SW480 (cell line): Measurements from ENCODE around the gene NEUROD2.
A peak's percentile ranks its signal among the peaks of the same experiment; 100 is the strongest.

Source experiments
- DNase-seq: peaks from one replicate; pipeline ENCODE4 v3.0.0-alpha.2; 2016; ENCODE audit warnings: low spot score

NEUROD2 gene

DNA sequence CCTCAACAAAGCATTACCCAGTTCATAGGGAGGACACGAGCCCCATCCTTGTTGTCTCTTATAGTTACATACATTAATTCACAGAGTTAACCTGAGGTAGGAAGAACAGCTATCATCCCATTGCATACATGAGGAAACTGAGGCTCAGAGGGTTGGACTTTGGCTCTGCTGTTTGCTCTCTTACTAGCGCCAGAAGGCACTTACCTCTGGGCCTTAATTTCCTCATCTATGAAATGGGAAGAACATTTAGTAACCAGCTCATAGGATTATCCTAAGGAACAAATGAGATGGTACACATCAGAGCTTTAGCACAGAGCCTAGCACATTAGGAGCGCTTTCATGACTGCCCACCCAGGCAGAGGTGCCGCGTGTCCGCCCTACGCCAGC is 27.6 kb downstream of the NEUROD2 start:
- DNase-seq = no peak

DNA sequence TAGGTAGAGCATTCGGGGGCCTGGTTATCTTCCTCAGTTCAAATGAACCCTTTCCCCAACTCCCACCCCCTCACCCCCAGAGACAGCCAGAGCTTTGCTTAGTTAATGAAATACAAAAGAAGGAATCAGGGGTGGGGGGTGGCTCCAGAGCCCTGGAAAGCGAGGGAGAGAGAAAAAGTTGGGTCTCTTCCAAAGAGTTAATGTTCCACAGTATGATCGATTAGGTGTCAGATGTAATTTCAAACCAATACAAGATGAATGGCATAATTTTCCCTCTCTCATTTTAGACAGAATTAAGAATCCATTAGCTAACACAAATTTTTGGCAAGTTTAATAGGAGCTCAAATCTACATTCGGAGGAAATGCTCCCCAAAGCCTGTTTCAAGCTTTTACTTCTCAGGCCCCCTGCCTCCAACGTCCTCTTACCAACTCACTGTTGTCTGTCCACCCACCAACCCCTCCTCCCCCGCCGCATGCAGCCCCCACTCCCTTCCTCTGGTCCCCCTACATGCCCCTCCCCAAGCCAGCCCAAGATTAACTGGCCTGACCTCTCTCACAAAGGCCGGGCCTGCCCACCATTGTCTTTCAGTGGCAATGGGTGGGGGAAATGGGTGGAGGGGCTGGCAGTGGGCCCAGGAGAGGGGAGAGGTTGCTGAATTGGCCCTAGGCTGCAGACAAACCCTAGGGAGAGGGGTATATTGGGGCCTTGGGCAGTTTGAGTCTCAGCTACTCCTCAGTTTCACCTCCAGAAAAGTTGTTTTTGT is 28.2 kb downstream of the NEUROD2 start:
- no peak for DNase-seq

DNA sequence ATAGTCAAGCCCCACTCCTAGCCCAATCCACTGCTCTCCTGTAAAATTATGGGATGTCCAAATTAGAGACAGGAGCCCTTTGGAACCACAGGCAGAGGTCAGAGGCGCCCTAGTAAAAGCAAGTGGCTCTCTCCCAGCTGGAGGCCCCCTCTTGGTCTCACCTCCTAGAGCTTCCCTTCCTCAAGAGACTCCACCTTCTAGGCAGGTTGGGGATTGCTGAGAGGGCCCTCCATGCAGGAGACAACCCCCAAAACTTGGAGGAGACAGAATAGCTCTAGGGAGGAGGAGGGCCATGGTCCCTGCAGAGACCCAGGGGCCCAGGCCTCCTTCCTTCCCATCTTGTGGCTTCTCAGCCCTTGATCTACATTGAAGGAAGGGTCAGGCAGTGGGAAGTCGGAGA is 29.4 kb downstream of the NEUROD2 start:
- DNase-seq = no peak

DNA sequence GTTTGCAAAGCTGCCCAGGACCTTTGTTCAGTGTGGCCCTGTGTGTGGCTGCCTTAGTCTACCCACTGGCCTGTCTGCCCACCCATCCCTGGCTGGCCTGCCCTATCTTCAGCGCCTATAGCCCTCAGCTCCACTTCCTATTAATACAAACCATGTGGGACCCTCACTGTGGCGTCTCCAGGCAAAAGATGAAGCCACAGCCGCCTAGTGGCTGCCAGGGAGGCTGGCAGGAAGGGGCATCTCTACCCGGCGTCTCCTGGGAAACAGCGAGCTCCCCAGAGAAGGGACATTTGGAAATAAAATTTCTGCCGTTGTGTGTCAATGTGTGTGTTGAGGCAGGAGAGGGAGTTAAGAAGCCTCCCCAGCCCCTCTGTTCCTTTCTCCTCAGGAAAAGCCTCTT is 31.5 kb downstream of the NEUROD2 start:
- DNase-seq = no peak

DNA sequence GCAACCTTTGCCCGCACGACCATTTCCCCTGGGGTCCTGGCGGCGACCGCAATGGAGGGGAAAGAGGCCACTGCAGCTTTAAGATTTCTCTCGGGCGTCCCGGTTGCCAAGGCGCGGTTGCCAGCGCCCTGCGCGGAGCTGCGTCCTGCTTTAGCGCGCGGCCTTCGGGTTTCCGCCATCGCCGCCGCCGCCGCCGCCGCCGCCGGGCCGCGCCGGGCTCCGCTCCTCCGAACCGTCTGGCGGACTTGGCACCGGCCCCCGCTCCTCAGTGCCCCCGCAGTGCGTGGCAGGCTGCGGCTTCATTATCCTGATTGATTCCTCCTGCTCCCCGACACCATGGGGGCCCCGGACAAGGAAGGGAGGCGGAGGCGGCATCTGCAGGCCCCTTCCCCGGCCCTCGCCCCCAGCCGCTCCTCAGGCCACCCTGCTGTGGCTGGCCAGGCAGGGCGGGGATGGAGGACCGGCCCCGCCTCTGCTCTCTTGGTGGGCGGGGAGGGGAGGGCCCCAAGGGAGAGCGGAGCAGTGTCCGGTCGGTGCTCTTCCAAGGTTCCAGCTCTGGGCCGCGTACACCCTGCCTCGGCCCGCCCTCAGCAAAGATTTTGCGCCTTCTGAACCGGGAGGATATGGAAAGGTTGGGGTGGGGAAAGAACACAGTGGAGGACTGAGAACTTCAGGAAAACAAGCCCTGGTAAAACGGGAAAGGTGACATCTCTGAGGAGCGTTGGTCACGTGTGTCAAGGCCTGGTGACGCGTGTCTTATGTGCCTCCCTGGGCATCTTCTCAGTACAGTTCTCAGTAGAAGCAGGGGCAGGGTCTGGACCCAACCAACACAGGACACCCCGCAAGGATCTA is 34.0 kb downstream of the NEUROD2 start:
- peak; percentile 39 for DNase-seq

DNA sequence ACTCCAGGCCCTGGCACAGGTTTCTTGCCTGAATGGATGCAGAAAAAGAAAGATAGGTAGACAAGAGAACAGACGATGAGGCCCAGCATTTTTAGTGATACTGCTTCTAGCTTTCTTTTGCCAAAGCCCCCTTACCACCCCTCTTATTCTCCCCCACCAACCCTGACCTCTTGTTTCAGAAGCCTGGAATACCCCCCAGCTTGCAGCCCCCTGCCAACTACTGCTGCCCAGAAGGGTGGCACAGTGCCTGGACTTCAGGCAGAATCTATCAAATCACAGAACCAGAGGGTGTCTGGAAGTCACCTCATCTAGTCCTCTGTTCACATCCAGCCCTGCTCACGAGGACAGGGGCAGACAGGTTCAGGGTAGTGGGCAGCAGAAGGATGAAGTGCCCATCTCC is 35.6 kb downstream of the NEUROD2 start:
- no peak for DNase-seq

DNA sequence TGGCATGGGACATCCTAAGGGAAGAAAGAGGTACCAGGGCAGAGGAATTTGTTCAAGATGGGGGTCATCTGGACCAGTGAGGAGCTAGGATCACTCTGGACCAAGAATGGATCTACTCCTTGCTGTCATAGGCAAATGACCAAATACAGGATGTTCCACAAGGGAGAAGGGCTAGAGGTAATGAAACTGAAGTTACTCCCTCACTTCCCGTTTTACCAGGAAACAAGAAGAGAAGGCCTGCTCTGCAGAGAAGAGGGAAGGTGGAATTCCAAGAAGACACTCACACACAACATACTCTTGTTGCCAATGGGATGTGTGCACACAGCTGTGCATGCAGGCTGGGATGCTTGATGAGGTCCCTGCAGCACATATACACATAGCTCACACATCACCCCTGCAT is 38.6 kb downstream of the NEUROD2 start:
- no peak for DNase-seq

DNA sequence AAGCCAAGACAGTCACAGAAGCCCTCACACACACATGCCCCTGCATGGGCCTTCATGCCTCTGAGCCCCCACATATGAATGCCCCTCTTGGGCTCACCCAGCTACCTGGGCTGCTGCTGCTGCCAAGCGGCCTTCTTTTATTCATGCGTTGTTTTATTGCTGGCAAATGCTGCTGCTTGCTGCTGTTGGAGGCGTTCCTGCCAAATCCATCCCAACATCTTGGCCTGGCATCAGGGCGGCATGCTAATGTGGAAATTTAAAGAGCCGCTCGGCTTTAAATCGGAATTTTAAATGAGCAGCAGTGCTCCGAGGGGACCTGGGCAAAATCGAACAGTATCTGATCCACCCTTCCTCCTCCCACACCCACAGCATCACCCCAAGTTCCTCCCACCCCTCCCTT is 39.0 kb downstream of the NEUROD2 start:
- DNase-seq = no peak

DNA sequence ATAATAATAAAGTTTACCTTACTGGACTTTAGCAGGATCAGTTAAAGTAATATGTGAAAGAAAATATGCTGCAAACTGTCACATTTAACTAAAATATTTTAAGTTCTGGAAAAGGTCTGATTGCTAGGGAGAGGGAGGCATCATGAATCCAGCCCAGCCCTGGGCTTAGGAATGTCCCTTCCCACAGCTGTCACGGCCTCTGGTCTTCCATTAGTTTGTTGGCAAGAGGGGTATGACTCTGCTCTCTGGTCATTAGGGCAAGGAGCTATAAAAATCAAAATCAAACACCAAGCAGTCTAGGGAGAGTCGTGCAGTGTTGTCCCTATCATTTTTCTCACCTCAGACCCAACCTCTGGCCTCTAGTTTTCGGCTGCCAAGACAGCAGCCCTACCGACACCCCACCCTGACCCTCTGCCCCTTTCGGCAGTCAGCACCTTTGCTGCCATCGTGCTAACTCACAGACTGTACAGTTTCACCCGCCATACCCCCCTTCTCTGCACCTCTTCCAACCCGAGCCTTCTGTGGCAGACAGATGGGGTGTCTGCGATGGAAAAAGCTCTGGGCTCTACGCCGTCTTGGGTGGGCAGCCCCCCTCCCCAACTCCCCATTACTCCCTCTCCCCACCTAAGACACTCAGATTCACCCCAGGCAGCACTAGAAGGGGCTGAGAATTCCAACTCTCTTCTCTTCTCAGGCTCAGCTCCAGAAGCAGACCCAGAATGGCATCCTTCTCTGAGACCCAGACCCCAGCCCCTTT is 41.4 kb downstream of the NEUROD2 start:
- no peak for DNase-seq

DNA sequence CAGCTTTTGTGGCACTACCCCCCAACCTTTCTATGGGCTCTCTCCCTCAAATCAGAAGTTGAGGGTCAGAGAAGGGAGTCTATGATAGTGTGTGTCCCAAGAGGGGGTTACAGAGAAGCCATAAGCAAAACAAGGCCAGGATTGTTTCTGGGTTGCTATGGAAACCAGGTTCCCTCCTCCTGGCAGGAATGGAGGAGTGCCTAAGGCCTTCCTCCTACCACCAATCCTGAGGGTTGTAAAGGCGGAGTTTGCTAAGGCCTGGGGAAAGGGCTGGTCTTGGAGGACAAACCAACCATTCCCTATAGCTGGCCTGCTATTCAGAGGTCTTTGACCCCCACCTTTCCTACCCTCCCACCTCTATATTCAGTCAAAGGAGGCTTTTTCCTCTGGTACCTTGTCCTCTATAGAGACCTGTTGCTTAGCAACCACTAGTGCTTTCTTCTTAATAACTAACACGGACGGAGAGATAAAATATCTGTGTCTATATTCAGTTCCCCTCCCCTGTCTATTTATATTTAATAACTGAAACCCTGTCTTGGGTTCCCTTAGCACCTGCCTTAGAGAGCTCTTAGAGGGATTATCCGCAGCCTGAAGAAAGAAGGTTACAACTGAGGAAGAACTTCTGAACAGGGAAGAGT is 43.4 kb downstream of the NEUROD2 start:
- DNase-seq = no peak

DNA sequence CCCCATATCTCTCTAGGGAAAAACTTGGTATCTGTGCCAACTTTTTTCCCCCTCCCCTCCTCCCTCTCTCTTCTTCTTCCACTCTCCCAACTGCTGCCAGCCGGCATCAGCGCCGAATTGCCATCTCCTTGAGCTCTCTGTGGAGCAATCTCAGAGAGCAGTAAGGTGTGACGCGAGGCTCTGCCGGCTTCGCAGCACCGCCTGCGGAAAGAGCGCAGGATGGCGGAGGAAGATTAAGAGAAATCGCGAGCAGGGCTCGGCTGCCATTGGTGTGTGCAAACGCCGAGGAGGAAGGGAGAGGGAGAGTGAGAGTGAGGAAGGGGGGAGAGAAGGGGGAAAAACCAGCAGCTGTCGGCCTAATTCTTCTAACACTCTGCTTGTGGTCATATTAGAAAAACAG is 44.2 kb downstream of the NEUROD2 start:
- DNase-seq = no peak

DNA sequence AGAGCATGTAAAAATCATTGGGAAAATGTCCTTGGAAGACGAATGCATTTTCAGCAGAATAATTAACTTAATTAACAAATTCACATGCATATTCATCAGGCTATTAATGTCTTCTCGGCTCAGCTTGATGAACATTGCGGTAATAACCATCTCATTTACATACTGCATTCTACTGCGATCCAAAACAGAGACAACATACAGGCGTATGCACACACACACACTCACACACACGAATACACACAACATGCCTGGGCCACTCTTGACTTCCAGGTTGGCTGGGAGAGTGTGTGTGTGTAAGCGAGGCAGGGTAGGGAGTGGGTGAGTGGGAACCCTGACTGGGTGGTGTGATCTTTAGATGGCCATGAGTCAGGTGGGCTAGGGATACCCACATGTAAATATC is 44.7 kb downstream of the NEUROD2 start:
- no peak for DNase-seq

DNA sequence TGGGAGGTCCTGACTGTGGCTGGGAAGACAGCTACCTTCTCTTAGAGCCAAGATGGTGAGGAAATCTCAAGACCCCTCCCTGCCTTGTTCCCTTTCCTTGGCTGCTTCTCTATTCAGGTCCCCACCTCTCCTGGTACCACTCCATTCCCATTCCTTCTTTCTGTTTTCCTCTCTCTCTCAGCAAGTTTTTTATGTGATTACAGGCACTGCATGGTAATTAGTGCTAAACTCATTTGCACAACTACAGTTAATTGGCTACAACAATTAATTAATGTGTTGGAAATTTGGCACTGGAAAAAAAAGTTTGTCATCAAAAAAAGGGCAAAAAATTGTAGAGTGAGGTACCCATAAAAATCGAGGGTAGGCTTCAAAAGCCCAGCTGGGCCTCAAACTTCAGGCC is 45.3 kb downstream of the NEUROD2 start:
- DNase-seq = no peak

DNA sequence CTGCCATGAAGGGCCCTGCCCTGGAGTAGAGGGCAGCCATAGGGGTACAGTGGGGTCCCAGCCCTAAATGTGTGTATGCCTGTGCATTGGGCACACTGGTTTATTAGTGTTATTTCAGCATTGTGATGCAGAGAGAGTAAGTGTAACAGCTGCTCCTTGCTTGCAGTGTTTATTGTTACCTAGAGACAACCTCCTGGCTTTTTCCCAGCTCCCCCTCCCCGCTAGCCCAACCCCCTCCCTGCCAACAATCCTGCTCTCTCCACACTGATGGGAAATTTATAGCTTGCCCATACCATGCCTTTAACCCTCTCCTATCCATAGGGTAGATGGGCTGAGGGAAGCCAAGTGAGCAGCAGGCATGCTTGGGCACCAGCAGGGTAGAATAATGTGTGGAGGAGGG is 51.3 kb downstream of the NEUROD2 start:
- DNase-seq = no peak

DNA sequence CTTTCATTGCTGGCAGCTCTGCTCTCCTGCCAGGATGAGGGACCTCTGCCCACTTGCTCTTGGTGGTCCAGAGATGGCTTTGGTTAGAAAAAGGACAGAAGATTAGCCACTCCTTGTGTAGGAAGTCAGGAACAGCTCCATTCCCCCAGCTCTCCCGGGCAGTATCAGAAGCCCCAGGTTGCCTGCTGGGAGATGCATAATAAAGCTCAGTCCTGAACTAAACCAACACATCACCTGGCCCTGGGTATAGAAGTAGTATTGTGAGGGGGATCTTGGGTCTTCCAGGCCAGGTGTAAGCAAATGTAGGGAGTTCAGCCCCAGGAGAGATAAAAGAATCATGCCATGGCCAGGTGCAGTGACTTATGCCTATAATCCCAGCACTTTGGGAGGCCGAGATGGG is 52.4 kb downstream of the NEUROD2 start:
- DNase-seq = no peak
